Erythroblast (primary cell): ENCODE results near the gene NR2C2.

Source experiments
- DNase-seq, 2 experiments: peaks; one replicate each; lab custom pipeline; 2025; lab: John Stamatoyannopoulos, UW
- GATA1 ChIP-seq: IDR thresholded peaks from 2 replicates; pipeline ENCODE4 v1.6.1; 2011; ENCODE audit warnings: low read depth, mild to moderate bottlenecking, control low read depth, low read length, moderate library complexity
- POLR2A ChIP-seq: IDR thresholded peaks from 2 replicates; pipeline ENCODE4 v1.6.1; 2011; ENCODE audit warnings: mild to moderate bottlenecking, low read length

NR2C2 gene

GRCh38 chr3:14913926-14914778 lies 33.2 kb upstream of the NR2C2 start:
- DNase-seq = no peak
- TF ChIP-seq POLR2A (no peak), GATA1 (no peak)

- TF ChIP-seq POLR2A (no peak), GATA1 (no peak)
- no peak for DNase-seq
Observed at GRCh38 chr3:14914779-14915117, 32.6 kb upstream of the NR2C2 start.

- no peak for TF ChIP-seq POLR2A
- no peak for TF ChIP-seq GATA1
- DNase-seq = peak in 1 of 2 experiments; percentile 9
Observed at GRCh38 chr3:14915636-14916222, 31.7 kb upstream of the NR2C2 start.

- no peak for DNase-seq
- TF ChIP-seq GATA1 = no peak
- no peak for TF ChIP-seq POLR2A
Observed at GRCh38 chr3:14918356-14918860, 29.0 kb upstream of the NR2C2 start.

- no peak for TF ChIP-seq GATA1
- TF ChIP-seq POLR2A = no peak
Observed at GRCh38 chr3:14920536-14920935, 26.8 kb upstream of the NR2C2 start.

GRCh38 chr3:14921034-14921616 lies 26.3 kb upstream of the NR2C2 start:
- peak; percentile 80 to 90 for DNase-seq
- TF ChIP-seq GATA1 (no peak), POLR2A (no peak)

More at GRCh38 chr3:14920536-14920935, 26.8 kb upstream of the NR2C2 start:
- DNase-seq = no peak

GRCh38 chr3:14921811-14922705 lies 25.3 kb upstream of the NR2C2 start:
- no peak for TF ChIP-seq GATA1
- TF ChIP-seq POLR2A = no peak
- no peak for DNase-seq

- TF ChIP-seq POLR2A (no peak), GATA1 (no peak)
- no peak for DNase-seq
Observed at GRCh38 chr3:14922863-14923262, 24.5 kb upstream of the NR2C2 start.

- DNase-seq = no peak
- TF ChIP-seq GATA1 (no peak), POLR2A (no peak)
Observed at GRCh38 chr3:14923476-14923875, 23.9 kb upstream of the NR2C2 start.

GRCh38 chr3:14925729-14926591 lies 21.4 kb upstream of the NR2C2 start:
- TF ChIP-seq POLR2A (no peak), GATA1 (no peak)
- peak; percentile 61 to 77 for DNase-seq

- no peak for TF ChIP-seq GATA1
- no peak for TF ChIP-seq POLR2A
- no peak for DNase-seq
Observed at GRCh38 chr3:14926592-14926991, 20.8 kb upstream of the NR2C2 start.

- TF ChIP-seq POLR2A = no peak
- TF ChIP-seq GATA1 = no peak
- DNase-seq = no peak
Observed at GRCh38 chr3:14927308-14927707, 20.1 kb upstream of the NR2C2 start.
